A549 (cell line): ENCODE results near the gene HMGCS1. TPM values are rescaled to one million over a fixed set of nuclear protein-coding genes. Genes with fewer than 3 reads are reported as not detected.

Source experiments
- ATAC-seq, 2 experiments: fragments of 200-7000 bp in 1 of 2; fragments of >200 bp in 1 of 2; cut with Nextera tagmentation in 1 of 2; cut with Tn5 transposase in 1 of 2; 3 replicates each; pipeline versions ENCODE4 v1.8.0 to v1.9.1; 2018 to 2020; ENCODE audit warnings: mild to moderate bottlenecking in 1 of 2, moderate library complexity in 1 of 2
- CTCF ChIA-PET: fragments of 300-600 bp; sonication (Branson Sonifier 250); formaldehyde crosslinking; extraction: SDS; loops from one replicate; lab custom pipeline; 2021; ENCODE audit warnings: antibody characterized with exemption, inconsistent platforms; lab: Yijun Ruan, JAX
- POLR2A ChIA-PET: fragments of 350-600 bp; formaldehyde crosslinking; extraction: SDS; loops from one replicate; lab custom pipeline; 2021; ENCODE audit warnings: antibody characterized with exemption, inconsistent platforms; lab: Yijun Ruan, JAX
- DNase-seq, 2 experiments: peaks; one replicate each; pipeline versions ENCODE4 v3.0.0 to v3.0.0-alpha.2; 2011 to 2016; ENCODE audit warnings: low read depth in 1 of 2, low spot score in 1 of 2
- FAIRE-seq: peaks from 2 replicates; lab custom pipeline; 2011; peaks lifted over from hg19 to GRCh38; lab: Jason Lieb, UNC
- H3K27ac ChIP-seq, 2 experiments: fragments of >200 bp; sonication (Bioruptor Twin); formaldehyde crosslinking; 3 replicates each; pipeline ENCODE4 v1.5.1; 2016 to 2017
- H3K4me1 ChIP-seq: fragments of >200 bp; sonication (Bioruptor Twin); formaldehyde crosslinking; 3 replicates; pipeline ENCODE4 v1.6.1; 2016
- H3K4me2 ChIP-seq: fragments of >200 bp; sonication (Bioruptor Twin); formaldehyde crosslinking; 3 replicates; pipeline ENCODE4 v1.6.1; 2016
- H3K4me3 ChIP-seq: fragments of >200 bp; sonication (Bioruptor Twin); formaldehyde crosslinking; 3 replicates; pipeline ENCODE4 v1.5.1; 2016
- H3K9me3 ChIP-seq: fragments of >200 bp; sonication (Bioruptor Twin); formaldehyde crosslinking; 3 replicates; pipeline ENCODE4 v1.6.1; 2016
- BCL3 ChIP-seq: fragments of >200 bp; sonication (Bioruptor Twin); formaldehyde crosslinking; IDR thresholded peaks from 3 replicates; pipeline ENCODE4 v1.6.1; 2016
- CBX8 ChIP-seq: fragments of 200-600 bp; sonication (generic); IDR thresholded peaks from 2 replicates; pipeline ENCODE4 v1.6.1; 2016
- CEBPB ChIP-seq, 2 experiments: fragments of >200 bp in 1 of 2; sonication (Bioruptor Twin) in 1 of 2; formaldehyde crosslinking in 1 of 2; IDR thresholded peaks; 2 replicates each; pipeline ENCODE4 v1.6.1; 2012 to 2016
- CHD2 ChIP-seq: fragments of 150-350 bp; IDR thresholded peaks from 2 replicates; pipeline ENCODE4 v1.6.1; 2014; ENCODE audit warnings: low read length; ENCODE audit not compliant: partially characterized antibody
- CHD4 ChIP-seq: fragments of 200-600 bp; sonication (generic); IDR thresholded peaks from 2 replicates; pipeline ENCODE4 v1.6.1; 2016; ENCODE audit warnings: antibody characterized with exemption, mild to moderate bottlenecking, borderline replicate concordance
- ELK1 ChIP-seq: fragments of 150-350 bp; IDR thresholded peaks from 2 replicates; pipeline ENCODE4 v1.6.1; 2014; ENCODE audit warnings: low read depth, mild to moderate bottlenecking, low read length
- ESRRA ChIP-seq: fragments of 150-350 bp; IDR thresholded peaks from 2 replicates; pipeline ENCODE4 v1.6.1; 2014; ENCODE audit warnings: mild to moderate bottlenecking, low read length, borderline replicate concordance
- HDAC2 ChIP-seq: fragments of 200-600 bp; sonication (generic); IDR thresholded peaks from 2 replicates; pipeline ENCODE4 v1.6.1; 2016
- HES2 ChIP-seq: fragments of >200 bp; sonication (Bioruptor Twin); formaldehyde crosslinking; IDR thresholded peaks from 2 replicates; pipeline ENCODE4 v1.6.1; 2016
- HMGXB4 ChIP-seq: fragments of 250-450 bp; sonication (Bioruptor Pico); IDR thresholded peaks from 2 replicates; pipeline ENCODE4 v1.5.0; 2021; ENCODE audit warnings: mild to moderate bottlenecking, moderate library complexity, borderline replicate concordance
- HOXA7 ChIP-seq: fragments of 250-450 bp; sonication (Bioruptor Pico); IDR thresholded peaks from 2 replicates; pipeline ENCODE4 v1.5.0; 2020; ENCODE audit warnings: mild to moderate bottlenecking, moderate library complexity
- HOXB13 ChIP-seq: fragments of 250-450 bp; sonication (Bioruptor Pico); IDR thresholded peaks from 2 replicates; pipeline ENCODE4 v1.5.0; 2020; ENCODE audit warnings: low read depth, mild to moderate bottlenecking, moderate library complexity
- JUNB ChIP-seq: fragments of >200 bp; sonication (Bioruptor Twin); formaldehyde crosslinking; IDR thresholded peaks from 2 replicates; pipeline ENCODE4 v1.6.1; 2016
- KDM1A ChIP-seq: fragments of 200-600 bp; sonication (generic); IDR thresholded peaks from 2 replicates; pipeline ENCODE4 v1.6.1; 2016; ENCODE audit warnings: low read depth, mild to moderate bottlenecking
- MYC ChIP-seq: IDR thresholded peaks from 2 replicates; pipeline ENCODE4 v1.6.1; 2012; ENCODE audit warnings: mild to moderate bottlenecking, inconsistent platforms, low read length, improper control_type of control experiment, borderline replicate concordance
- NPAS2 ChIP-seq: fragments of 250-450 bp; sonication (Bioruptor Pico); IDR thresholded peaks from 2 replicates; pipeline ENCODE4 v1.8.0; 2022; ENCODE audit warnings: mild to moderate bottlenecking, moderate library complexity, borderline replicate concordance
- RNF2 ChIP-seq: fragments of 200-600 bp; sonication (generic); IDR thresholded peaks from 2 replicates; pipeline ENCODE4 v1.6.1; 2016; ENCODE audit warnings: low read depth, mild to moderate bottlenecking, antibody characterized with exemption, moderate library complexity, borderline replicate concordance
- SMC3 ChIP-seq: fragments of >200 bp; sonication (Bioruptor Twin); formaldehyde crosslinking; IDR thresholded peaks from 3 replicates; pipeline ENCODE4 v1.6.1; 2018; ENCODE audit warnings: inconsistent platforms
- SREBF2 ChIP-seq: fragments of 450-650 bp; IDR thresholded peaks from 2 replicates; pipeline ENCODE4 v1.6.1; 2014; ENCODE audit warnings: mild to moderate bottlenecking, moderate library complexity
- ZC3H11A ChIP-seq: fragments of 450-650 bp; IDR thresholded peaks from 2 replicates; pipeline ENCODE4 v1.6.1; 2014; ENCODE audit warnings: antibody characterized with exemption, mild to moderate bottlenecking
- ZNF302 ChIP-seq: fragments of 250-450 bp; sonication (Bioruptor Pico); IDR thresholded peaks from 2 replicates; pipeline ENCODE4 v1.9.0; 2021; ENCODE audit warnings: inconsistent platforms, mild to moderate bottlenecking, moderate library complexity
- WGBS: methylation state at CpG from one replicate; pipeline ENCODE4 v1.1.6; 2017; ENCODE audit errors: missing lambda C conversion rate; 5-methylcytosine and 5-hydroxymethylcytosine counted together
- polyA plus RNA-seq, 4 experiments: library from polyadenylated mRNA; depleted of rRNA in 3 of 4; stranded (reverse); fragments of >200 nt; fragmentation: RNase III in 1 of 4; extraction: RNeasy Plus Mini Kit Qiagen cat#74134 plus additional on column Dnase treatment in 1 of 4; gene quantifications; 2 replicates in 3 of 4; 3 replicates in 1 of 4; pipeline ENCODE4 v1.2.3, GENCODE V29; 2011 to 2017

Gene HMGCS1
- polyA plus RNA-seq, 2 of the 4 experiments (the other 2 are of a cell fraction) = 64.8 to 72.8 TPM

GRCh38 chr5:43358726-43359125 is 45.5 kb upstream of the HMGCS1 start:
- DNase-seq (no peak), ATAC-seq (no peak), FAIRE-seq (no peak)
- Histone ChIP-seq H3K4me2 (no peak overlapping the region), H3K9me3 (peaks cover 13% of the 10 kb centered on the region; the same call in 2 of the 3 replicates), H3K27ac (no peak overlapping the region), H3K4me1 (no peaks in the 10 kb centered on the region), H3K4me3 (no peak overlapping the region)
- POLR2A ChIA-PET = no interaction called here
- CTCF ChIA-PET = interaction anchor here (1.4 kb wide), 1 partner anchor 31 kb away, joined by 5 read pairs; no protein-coding TSS in a partner anchor
- TF ChIP-seq HES2 (no peak), HMGXB4 (CRISPR knock-in tag) (no peak), CHD4 (no peak), MYC (no peak), CBX8 (no peak), HDAC2 (no peak), HOXB13 (CRISPR knock-in tag) (no peak), BCL3 (no peak), ZC3H11A (no peak), CEBPB (IDR thresholded peaks at IDR 0.05) (no peak), HOXA7 (no peak), RNF2 (no peak), SMC3 (no peak), SREBF2 (no peak), NPAS2 (CRISPR knock-in tag) (no peak), JUNB (no peak), CHD2 (no peak), ESRRA (no peak)

- ATAC-seq (no peak), DNase-seq (no peak), FAIRE-seq (no peak)
- Histone ChIP-seq H3K9me3 (peaks cover 13% of the 10 kb centered on the region; the same call in 2 of the 3 replicates), H3K27ac (no peak overlapping the region), H3K4me2 (no peak overlapping the region), H3K4me1 (no peaks in the 10 kb centered on the region), H3K4me3 (no peak overlapping the region)
- 39% methylated on average over 3 of the region's 3 CpGs for WGBS
- ChIA-PET CTCF (interaction anchor here (1.4 kb wide), 1 partner anchor 31 kb away, joined by 5 read pairs; no protein-coding TSS in a partner anchor), POLR2A (no interaction called here)
- no peak for TF ChIP-seq ZNF302 (CRISPR knock-in tag)
- no peak for TF ChIP-seq ELK1
- no peak for TF ChIP-seq NPAS2 (CRISPR knock-in tag)
- TF ChIP-seq KDM1A = no peak
These were observed 45.1 kb upstream of the HMGCS1 start for GRCh38 chr5:43358301-43358700.
